Measurements from ENCODE around the gene ZNF541. TPM values are rescaled to one million over a fixed set of nuclear protein-coding genes. Genes with fewer than 3 reads are reported as not detected.

Gene ZNF541, protein sequence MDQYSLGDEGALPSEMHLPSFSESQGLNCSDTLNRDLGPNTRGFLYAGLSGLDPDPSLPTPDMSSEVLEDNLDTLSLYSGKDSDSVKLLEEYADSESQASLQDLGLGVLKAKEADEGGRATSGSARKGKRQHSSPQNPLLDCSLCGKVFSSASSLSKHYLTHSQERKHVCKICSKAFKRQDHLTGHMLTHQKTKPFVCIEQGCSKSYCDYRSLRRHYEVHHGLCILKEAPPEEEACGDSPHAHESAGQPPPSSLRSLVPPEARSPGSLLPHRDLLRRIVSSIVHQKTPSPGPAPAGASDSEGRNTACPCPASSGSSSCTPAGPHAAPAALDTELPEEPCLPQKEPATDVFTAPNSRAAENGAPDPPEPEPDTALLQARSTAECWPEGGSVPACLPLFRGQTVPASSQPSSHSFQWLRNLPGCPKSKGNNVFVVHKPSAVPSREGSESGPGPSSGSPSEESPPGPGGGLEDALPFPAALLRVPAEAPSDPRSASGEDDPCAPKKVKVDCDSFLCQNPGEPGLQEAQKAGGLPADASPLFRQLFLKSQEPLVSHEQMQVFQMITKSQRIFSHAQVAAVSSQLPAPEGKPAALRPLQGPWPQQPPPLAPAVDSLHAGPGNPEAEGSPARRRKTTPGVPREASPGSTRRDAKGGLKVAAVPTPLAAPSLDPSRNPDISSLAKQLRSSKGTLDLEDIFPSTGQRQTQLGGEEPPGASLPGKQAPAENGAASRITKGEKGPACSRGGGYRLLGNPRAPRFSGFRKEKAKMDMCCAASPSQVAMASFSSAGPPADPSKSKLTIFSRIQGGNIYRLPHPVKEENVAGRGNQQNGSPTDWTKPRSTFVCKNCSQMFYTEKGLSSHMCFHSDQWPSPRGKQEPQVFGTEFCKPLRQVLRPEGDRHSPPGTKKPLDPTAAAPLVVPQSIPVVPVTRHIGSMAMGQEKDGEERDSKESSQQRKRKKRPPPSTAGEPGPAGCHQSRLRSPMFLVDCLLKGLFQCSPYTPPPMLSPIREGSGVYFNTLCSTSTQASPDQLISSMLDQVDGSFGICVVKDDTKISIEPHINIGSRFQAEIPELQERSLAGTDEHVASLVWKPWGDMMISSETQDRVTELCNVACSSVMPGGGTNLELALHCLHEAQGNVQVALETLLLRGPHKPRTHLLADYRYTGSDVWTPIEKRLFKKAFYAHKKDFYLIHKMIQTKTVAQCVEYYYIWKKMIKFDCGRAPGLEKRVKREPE (N-terminal part only)
- polyA plus RNA-seq (2011; rRNA removed) (not detected in 2 replicates), polyA minus RNA-seq (2011; rRNA and poly(A)+ RNA removed) (not detected in 2 replicates)

DNA sequence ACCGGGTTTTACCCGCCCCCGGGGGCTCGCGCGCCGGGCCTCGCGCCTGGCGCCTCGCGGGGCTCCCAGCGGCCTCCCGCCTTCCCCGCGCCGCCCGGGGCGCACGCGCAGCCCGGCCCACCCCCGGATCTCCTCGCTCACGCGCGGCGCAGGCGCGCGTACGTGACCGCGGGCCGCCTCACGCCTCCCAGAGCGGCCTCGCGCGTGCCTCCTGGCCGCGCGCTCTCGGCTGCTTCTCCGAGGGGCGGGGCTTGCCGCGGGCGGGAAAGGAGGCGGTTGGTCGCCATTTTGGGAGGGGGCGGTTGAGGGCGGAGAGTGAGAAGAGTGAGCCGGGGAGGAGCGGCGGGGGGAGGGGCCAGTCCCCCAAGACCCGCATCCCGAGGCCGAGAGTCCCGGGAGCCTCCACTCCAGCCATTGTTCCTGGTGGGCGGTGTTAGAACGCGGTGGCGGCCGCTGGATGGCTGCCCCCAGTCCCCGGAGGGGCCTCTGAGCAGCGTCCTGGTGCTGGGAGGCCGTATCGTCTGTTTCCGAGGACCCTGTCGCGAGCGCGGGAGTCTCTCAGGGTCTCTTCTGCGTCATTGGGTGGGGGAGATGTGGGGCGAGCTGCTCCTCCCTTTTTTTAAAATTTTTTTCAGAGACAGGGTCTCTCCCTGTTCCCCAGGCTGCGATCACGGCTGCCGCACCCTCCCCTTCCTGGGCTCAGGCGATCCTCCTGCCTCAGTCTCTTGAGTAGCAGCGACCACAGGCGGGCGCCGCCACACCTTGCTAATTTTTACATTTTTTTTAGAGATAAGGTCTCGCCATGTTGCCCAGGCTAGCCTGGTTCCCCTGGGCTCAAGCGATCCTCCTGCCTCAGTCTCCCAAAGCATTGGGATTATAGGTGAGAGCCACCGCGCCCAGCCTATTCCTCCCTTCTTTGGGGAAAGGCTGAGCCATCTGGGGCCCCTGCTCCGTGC, at the start of gene ZNF541:
ZNF541 (minus strand) TSS at position 78 of the 956 bp plus-strand sequence. CDS start 17,292 bp downstream, outside the sequence.
- H3K4me3 ChIP-seq (ENCODE audit: low read depth, low read length): peak within 1 kb of the TSS; percentile 35
- ChIA-PET POLR2A (no interaction called here), CTCF (no interaction called here)
- H3K27ac ChIP-seq (ENCODE audit: low read depth, low read length): no peak within 1 kb of the TSS
- TF ChIP-seq, protein P1, sequence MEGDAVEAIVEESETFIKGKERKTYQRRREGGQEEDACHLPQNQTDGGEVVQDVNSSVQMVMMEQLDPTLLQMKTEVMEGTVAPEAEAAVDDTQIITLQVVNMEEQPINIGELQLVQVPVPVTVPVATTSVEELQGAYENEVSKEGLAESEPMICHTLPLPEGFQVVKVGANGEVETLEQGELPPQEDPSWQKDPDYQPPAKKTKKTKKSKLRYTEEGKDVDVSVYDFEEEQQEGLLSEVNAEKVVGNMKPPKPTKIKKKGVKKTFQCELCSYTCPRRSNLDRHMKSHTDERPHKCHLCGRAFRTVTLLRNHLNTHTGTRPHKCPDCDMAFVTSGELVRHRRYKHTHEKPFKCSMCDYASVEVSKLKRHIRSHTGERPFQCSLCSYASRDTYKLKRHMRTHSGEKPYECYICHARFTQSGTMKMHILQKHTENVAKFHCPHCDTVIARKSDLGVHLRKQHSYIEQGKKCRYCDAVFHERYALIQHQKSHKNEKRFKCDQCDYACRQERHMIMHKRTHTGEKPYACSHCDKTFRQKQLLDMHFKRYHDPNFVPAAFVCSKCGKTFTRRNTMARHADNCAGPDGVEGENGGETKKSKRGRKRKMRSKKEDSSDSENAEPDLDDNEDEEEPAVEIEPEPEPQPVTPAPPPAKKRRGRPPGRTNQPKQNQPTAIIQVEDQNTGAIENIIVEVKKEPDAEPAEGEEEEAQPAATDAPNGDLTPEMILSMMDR (IDR thresholded peaks at IDR 0.05; ENCODE audit: low read depth, low read length): no peak
- DNase-seq (ENCODE audit: low read depth, low spot score): no peak
- H3K27me3 ChIP-seq (ENCODE audit: control insufficient read depth, insufficient read depth, low read length): peaks cover 20% of the 10 kb centered on the region
- peaks cover 14% of the 10 kb centered on the region; the same call in 1 of the 2 replicates for H3K9me3 ChIP-seq (ENCODE audit: control insufficient read depth, insufficient read depth, low read length)

DNA sequence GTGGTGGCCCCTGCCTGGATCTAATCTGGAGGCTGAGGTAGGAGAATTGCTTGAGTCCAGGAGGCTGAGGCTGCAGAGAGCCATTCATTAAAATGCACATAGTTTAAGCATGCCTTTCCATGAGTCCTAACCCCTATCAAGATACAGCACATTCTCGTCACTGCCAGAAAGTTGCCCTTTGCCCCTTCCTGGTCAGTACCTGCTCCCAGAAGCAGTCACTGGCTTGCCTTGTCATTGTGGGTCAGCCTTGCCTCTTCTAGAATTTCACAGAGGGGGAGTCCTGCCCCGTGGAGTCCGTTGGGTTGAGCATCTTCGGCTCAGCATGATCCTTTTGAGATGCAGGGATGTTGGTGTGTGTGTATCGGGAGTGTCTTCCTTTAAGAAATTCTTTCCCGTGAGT, 46.8 kb upstream of the ZNF541 start:
- no peaks in the 10 kb centered on the region for H3K27me3 ChIP-seq (ENCODE audit: control insufficient read depth, insufficient read depth, low read length)
- no peak for DNase-seq (ENCODE audit: low read depth, low spot score)
- no peak overlapping the region for H3K4me3 ChIP-seq (ENCODE audit: low read depth, low read length)
- TF ChIP-seq, protein P1 (IDR thresholded peaks at IDR 0.05; ENCODE audit: low read depth, low read length): no peak
- POLR2A ChIA-PET: no interaction called here
- CTCF ChIA-PET: no interaction called here
- no peak overlapping the region for H3K27ac ChIP-seq (ENCODE audit: low read depth, low read length)
- H3K9me3 ChIP-seq (ENCODE audit: control insufficient read depth, insufficient read depth, low read length): no peaks in the 10 kb centered on the region

GRCh38 chr19:47618771-47619170, 45.8 kb upstream of the ZNF541 start:
- ChIA-PET POLR2A (interaction anchor here (0.6 to 1.0 kb wide), 3 partner anchors 8 to 53 kb away, joined by 3 to 4 read pairs (median 3); no protein-coding TSS in a partner anchor), CTCF (no interaction called here)
- TF ChIP-seq, protein P1 (IDR thresholded peaks at IDR 0.05; ENCODE audit: low read depth, low read length): no peak
- Histone ChIP-seq H3K9me3 (ENCODE audit: control insufficient read depth, insufficient read depth, low read length) (no peaks in the 10 kb centered on the region), H3K27me3 (ENCODE audit: control insufficient read depth, insufficient read depth, low read length) (no peaks in the 10 kb centered on the region), H3K27ac (ENCODE audit: low read depth, low read length) (no peak overlapping the region), H3K4me3 (ENCODE audit: low read depth, low read length) (no peak overlapping the region)
- no peak for DNase-seq (ENCODE audit: low read depth, low spot score)

- POLR2A ChIA-PET: no interaction called here
- Histone ChIP-seq H3K9me3 (ENCODE audit: control insufficient read depth, insufficient read depth, low read length) (no peaks in the 10 kb centered on the region), H3K4me3 (ENCODE audit: low read depth, low read length) (no peak overlapping the region), H3K27me3 (ENCODE audit: control insufficient read depth, insufficient read depth, low read length) (no peaks in the 10 kb centered on the region), H3K27ac (ENCODE audit: low read depth, low read length) (no peak overlapping the region)
- no peak for DNase-seq (ENCODE audit: low read depth, low spot score)
- CTCF ChIA-PET: no interaction called here
- TF ChIP-seq, protein P1 (IDR thresholded peaks at IDR 0.05; ENCODE audit: low read depth, low read length): no peak
These were observed 42.8 kb upstream of the ZNF541 start for GRCh38 chr19:47615714-47616113.
